Mesothelial cell of epicardium (in vitro differentiated cells): Measurements from ENCODE around the gene OR10W1. TPM values are rescaled to one million over a fixed set of nuclear protein-coding genes. Genes with fewer than 3 reads are reported as not detected.

Experiments used
- DNase-seq, 2 experiments: peaks; one replicate each; pipeline ENCODE4 v3.0.0; 2021; ENCODE audit warnings: low spot score in 2 of 2; ENCODE audit not compliant: unreplicated experiment in 2 of 2
- H3K27ac Mint-ChIP-seq: 2 replicates; pipeline ENCODE4 v1.8.0; 2021; ENCODE audit warnings: mixed read lengths
- H3K27me3 Mint-ChIP-seq: 2 replicates; pipeline ENCODE4 v1.8.0; 2021; ENCODE audit warnings: low read depth, mixed read lengths
- H3K36me3 Mint-ChIP-seq: 2 replicates; pipeline ENCODE4 v1.8.0; 2021; ENCODE audit warnings: mixed read lengths
- H3K4me1 Mint-ChIP-seq: 2 replicates; pipeline ENCODE4 v1.8.0; 2021; ENCODE audit warnings: mixed read lengths
- H3K4me3 Mint-ChIP-seq: 2 replicates; pipeline ENCODE4 v1.8.0; 2021; ENCODE audit warnings: mild to moderate bottlenecking, moderate library complexity, mixed read lengths
- H3K9me3 Mint-ChIP-seq: 2 replicates; pipeline ENCODE4 v1.8.0; 2021; ENCODE audit warnings: mixed read lengths
- total RNA-seq: library from RNA; stranded (reverse); gene quantifications from 3 replicates; pipeline ENCODE4 v1.2.1, GENCODE V29; 2021
- TF ChIP-seq, protein P1 (sequence below): fragments of 200-600 bp; sonication (generic); IDR thresholded peaks from one replicate; pipeline ENCODE4 v1.5.0; 2021; ENCODE audit warnings: antibody characterized with exemption; ENCODE audit not compliant: unreplicated experiment

The OR10W1 gene, protein sequence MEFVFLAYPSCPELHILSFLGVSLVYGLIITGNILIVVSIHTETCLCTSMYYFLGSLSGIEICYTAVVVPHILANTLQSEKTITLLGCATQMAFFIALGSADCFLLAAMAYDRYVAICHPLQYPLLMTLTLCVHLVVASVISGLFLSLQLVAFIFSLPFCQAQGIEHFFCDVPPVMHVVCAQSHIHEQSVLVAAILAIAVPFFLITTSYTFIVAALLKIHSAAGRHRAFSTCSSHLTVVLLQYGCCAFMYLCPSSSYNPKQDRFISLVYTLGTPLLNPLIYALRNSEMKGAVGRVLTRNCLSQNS
- total RNA-seq: not detected in 3 replicates

DNA sequence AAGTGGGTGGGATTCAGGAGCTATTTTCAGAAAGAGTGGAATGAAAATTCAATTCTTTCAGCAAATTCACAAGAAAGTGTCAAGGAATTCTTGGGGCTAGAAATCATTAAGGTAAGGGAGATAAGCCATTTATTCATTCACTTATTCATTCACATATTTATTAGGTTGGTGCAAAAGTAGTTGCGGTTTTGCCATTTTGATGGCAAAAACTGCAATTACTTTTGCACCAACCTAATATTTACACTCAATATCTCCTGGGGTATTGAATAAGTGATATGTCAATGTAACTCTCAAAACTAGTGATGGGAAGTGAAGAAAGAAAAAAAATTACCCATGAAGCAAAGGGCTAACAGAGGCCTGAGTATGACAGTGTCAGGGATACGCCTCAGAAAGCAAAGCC, at the start of gene OR10W1:
TSS of gene OR10W1 (minus strand) at position 119 of the 400 bp plus-strand sequence. CDS start 402 bp downstream, outside the sequence.
- Mint-ChIP-seq H3K9me3 (peaks cover 16% of the 10 kb centered on the region), H3K27ac (no peak within 1 kb of the TSS), H3K36me3 (no peaks in the 10 kb centered on the region), H3K4me1 (no peaks in the 10 kb centered on the region), H3K4me3 (no peak within 1 kb of the TSS), H3K27me3 (no peaks in the 10 kb centered on the region)
- TF ChIP-seq, protein P1, sequence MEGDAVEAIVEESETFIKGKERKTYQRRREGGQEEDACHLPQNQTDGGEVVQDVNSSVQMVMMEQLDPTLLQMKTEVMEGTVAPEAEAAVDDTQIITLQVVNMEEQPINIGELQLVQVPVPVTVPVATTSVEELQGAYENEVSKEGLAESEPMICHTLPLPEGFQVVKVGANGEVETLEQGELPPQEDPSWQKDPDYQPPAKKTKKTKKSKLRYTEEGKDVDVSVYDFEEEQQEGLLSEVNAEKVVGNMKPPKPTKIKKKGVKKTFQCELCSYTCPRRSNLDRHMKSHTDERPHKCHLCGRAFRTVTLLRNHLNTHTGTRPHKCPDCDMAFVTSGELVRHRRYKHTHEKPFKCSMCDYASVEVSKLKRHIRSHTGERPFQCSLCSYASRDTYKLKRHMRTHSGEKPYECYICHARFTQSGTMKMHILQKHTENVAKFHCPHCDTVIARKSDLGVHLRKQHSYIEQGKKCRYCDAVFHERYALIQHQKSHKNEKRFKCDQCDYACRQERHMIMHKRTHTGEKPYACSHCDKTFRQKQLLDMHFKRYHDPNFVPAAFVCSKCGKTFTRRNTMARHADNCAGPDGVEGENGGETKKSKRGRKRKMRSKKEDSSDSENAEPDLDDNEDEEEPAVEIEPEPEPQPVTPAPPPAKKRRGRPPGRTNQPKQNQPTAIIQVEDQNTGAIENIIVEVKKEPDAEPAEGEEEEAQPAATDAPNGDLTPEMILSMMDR: no peak
- DNase-seq: no peak

DNA sequence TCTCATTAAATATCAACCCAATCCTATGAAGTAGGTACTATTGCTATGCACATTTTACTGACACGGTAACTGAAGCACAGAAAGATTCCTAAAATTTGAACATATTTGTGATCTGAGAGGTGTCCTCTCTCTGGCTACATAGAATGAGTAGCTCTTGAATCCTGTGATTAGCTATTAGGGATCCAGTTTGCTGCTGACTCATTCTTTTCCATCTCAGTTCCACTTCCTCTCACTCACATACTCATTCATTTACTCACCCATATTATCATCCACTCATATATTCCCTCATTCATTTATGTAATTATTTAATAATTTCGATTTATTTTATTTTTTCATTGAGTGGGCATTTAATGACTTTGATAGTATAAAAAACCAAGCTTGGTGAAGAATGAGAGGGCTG, 48.1 kb upstream of the OR10W1 start:
- no peaks in the 10 kb centered on the region for H3K4me1 Mint-ChIP-seq
- H3K27ac Mint-ChIP-seq: no peak overlapping the region
- H3K36me3 Mint-ChIP-seq: no peaks in the 10 kb centered on the region
- no peak for DNase-seq
- no peak overlapping the region for H3K4me3 Mint-ChIP-seq
- TF ChIP-seq, protein P1: no peak
- H3K27me3 Mint-ChIP-seq: no peaks in the 10 kb centered on the region
- H3K9me3 Mint-ChIP-seq: peaks cover 40% of the 10 kb centered on the region

DNA sequence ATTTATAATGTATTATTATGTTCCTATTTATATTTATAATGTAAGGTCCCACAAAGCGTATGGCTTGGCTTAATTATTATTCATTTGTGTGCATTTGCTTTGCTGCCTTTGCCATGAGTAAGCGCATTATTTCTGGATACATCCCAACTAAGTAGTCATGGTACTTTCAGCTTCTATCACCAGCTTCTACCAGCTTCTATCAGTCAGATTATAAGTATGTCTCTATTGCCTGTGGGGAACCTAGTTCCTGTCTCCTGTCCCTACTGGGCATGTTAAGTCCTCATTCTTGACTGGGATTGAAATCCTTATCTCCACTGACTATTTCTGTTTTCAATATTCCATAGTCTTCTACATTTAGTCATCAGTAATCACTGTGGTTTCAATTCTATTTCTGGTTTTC, 33.5 kb upstream of the OR10W1 start:
- no peaks in the 10 kb centered on the region for H3K4me1 Mint-ChIP-seq
- DNase-seq: no peak
- no peaks in the 10 kb centered on the region for H3K36me3 Mint-ChIP-seq
- TF ChIP-seq, protein P1: no peak
- no peak overlapping the region for H3K4me3 Mint-ChIP-seq
- no peak overlapping the region for H3K27ac Mint-ChIP-seq
- peaks cover 4% of the 10 kb centered on the region for H3K9me3 Mint-ChIP-seq
- no peaks in the 10 kb centered on the region for H3K27me3 Mint-ChIP-seq

DNA sequence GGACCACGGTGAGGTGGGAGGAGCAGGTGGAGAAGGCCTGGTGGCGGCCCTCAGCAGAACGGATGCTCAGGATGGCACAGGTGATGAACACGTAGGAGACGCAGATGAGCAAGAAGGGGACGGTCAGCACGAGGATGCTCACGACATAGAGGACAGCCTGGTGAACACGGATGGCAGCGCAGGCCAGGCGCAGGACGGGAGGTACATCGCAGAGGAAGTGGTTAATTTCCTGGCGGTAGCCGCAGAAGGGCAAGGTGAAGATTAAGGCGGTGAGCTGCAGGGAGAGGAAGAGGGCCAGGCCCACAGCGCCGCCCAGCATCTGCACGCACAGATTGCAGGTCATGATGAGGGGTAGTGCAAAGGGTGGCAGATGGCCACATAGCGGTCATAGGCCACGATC, 24.0 kb upstream of the OR10W1 start:
- no peak overlapping the region for H3K4me3 Mint-ChIP-seq
- H3K9me3 Mint-ChIP-seq: peaks cover 7% of the 10 kb centered on the region
- no peaks in the 10 kb centered on the region for H3K27me3 Mint-ChIP-seq
- no peak for DNase-seq
- no peak overlapping the region for H3K27ac Mint-ChIP-seq
- H3K36me3 Mint-ChIP-seq: no peaks in the 10 kb centered on the region
- TF ChIP-seq, protein P1: no peak
- H3K4me1 Mint-ChIP-seq: no peaks in the 10 kb centered on the region

DNA sequence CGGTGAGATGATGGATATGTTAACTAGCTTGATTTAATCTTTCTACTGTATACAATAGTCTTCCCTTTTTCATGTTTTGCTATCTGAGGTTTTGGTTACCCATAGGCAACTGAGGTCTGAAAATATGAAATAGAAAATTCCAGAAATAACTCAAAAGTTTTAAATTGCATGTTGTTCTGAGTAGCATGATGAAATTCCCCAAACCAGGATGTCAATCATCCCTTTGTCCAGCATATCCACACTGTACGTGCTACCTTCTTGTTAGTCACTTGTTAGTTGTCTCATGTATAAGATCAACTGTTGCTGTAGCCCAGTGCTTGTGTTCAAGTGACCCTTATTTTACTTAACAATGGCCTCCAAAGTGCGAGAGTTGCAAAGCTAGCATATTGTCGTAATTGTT, 21.2 kb upstream of the OR10W1 start:
- Mint-ChIP-seq H3K27me3 (no peaks in the 10 kb centered on the region), H3K4me3 (no peak overlapping the region), H3K27ac (no peak overlapping the region), H3K4me1 (no peaks in the 10 kb centered on the region), H3K9me3 (peaks cover 7% of the 10 kb centered on the region), H3K36me3 (no peaks in the 10 kb centered on the region)
- TF ChIP-seq, protein P1: no peak
- no peak for DNase-seq
